ENCODE measurements around the gene MEOX2. TPM values are rescaled to one million over a fixed set of nuclear protein-coding genes. Genes with fewer than 3 reads are reported as not detected.

The MEOX2 gene
- total RNA-seq, 1 experiment from 2014 or later = 1.2 TPM

DNA sequence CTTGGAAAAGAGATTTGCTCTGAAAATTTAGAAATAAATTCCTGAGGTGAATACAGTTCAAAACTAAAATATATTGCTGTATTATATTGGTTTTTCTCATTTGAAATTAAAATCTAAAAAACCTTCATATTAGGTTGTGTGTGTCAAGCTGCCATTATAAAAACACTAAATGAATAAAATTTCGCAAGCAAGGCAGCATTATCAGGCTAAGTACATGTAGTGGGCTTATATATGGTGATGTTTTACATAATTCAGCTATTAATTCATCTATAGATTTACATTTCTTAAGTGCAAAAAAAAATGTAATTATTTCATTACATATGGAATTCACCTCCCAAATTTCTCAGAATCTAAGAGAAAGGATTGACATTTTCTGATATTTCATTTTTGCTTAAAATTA is 5.3 kb downstream of the MEOX2 start:
- DNase-seq (ENCODE audit: low read depth) = no peak

DNA sequence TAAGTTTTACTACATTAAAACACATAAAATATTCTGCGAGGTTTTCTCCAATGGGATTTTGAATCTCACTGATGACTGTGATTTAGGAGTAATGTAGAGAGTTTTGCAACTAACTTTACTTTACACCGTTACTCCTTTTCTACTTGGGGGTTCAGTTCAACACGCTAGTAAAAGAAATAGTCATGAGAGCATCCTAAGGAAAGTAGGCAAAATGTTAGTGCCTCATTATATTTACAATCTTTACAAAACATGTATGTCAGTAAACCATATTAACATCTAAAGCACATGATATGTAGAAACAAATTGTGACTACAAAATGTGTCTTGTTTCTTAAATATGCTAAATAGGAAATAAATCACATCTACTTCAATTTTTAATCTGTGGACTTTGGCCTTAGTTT is 6.0 kb downstream of the MEOX2 start:
- no peak for DNase-seq (ENCODE audit: low read depth)

DNA sequence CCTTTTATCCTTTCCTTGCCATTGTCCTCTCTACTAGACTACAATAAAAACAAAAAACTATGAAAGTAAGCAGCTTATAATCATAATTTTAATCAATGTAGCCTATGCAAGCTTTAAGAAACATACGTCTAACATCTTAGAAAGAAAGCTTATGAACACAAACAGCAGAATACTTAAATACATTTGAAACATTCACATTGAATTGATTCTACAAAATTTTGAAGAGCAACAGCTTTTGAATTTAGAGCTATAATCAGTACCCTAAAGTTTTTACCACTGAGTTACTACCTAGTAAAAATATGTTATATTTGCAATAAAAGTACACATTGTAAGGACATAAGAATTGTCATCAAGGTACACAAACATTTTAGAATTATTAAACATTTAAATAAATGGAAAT is 7.2 kb downstream of the MEOX2 start:
- DNase-seq (ENCODE audit: low read depth) = no peak

DNA sequence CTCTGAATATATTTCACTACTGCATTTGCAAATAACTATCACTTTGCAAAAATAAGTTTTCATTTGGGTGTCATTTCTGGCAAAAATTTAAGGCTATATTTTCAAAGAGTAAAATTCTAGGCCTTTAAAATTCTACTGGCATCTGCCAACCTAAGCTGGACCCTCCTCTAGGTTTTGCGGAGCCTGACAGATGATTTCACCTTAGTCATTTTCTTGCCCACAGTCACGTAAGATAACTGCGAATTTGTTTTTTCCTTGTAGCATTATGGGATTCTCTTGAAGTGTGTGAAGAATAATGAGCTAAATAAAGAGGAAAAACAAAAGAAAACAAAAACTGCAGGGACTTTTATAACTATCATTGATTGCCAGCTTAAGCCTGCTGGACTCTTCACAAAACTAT is 7.8 kb downstream of the MEOX2 start:
- no peak for DNase-seq (ENCODE audit: low read depth)

DNA sequence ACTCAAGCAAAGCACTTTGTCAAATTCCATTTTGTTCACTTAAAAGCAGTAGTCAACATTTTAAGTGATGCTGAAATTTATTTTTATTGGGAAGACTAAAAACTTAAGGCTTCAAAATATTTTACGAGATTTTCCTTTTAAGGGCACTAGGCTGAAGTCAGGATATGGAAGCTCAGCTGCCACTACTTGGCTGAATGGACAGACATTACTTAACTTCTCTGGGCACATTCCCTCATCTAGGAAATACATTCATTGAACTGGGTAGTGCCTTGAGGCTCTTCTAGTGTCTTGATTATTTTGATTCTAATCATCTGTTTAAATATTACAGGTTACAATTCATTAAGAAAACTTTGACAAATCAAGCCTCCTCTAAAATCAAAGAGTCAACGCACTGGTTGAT is 11.1 kb downstream of the MEOX2 start:
- no peak for DNase-seq (ENCODE audit: low read depth)

DNA sequence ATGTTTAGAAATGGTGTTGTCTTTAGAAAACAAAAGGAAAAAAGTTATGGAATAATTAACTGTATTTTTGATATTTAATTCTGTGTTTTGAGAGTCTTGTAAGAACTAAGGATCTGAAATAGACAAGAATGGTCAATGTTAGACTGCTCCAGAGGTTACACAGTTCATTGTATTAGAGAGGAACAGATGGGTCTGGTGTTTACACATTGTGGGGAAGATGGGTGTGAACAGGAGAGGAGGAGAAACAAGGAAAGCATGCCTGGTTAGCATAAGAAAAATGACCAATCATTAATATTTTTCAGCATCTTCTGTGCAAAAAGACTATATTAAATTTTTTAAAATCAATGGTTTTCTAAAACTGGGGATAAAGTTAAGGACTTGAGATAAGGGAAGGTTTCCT is 11.9 kb downstream of the MEOX2 start:
- DNase-seq (ENCODE audit: low read depth) = no peak

DNA sequence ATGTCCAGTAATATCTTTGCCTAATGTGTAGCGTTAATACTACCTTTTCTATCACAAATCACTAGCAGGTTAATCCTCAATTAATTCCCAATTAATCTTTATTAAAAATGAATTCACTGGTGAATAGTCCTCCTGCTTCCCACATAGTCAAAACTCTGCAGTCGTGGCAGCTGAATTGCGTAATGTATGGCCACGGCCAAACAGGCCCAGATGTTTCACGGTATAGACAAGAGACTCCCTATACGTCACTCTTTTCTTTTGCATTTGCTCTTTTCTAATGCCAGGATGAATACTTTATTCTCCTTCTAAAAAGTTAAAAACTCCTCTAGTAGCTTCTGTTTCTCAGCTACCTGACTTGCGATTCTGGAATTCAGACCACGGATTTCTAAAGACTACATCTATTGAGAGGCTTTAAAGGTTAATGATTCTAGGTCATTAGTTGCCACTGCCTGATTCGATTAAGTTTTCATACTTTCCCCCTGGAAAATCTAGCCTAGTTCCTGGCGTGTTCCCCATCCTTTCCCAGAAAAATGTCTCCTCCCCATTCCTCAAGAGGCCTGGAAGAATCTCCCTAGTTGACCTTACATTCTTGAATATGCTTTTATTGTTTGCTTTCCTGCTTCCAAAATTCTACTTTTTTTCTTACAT is 16.9 kb downstream of the MEOX2 start:
- DNase-seq (ENCODE audit: low read depth) = no peak

DNA sequence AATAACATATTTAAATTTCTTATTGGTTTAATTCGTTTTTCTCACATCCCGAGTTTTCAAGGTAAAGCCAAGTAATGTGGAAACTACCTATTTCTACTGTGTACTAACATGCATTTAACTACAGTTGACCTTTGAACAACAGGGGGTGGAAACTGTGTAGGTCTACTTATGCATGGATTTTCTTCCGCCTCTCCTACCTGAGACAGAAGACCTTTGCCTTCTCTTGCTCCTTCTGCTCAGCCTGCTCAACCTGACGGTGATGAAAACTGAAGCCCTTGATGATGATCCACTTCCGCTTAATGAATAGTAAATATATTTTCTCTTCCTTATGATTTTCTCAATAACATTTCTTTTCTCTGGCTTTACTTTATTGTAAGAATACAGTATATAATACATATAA is 18.5 kb downstream of the MEOX2 start:
- DNase-seq (ENCODE audit: low read depth) = no peak

DNA sequence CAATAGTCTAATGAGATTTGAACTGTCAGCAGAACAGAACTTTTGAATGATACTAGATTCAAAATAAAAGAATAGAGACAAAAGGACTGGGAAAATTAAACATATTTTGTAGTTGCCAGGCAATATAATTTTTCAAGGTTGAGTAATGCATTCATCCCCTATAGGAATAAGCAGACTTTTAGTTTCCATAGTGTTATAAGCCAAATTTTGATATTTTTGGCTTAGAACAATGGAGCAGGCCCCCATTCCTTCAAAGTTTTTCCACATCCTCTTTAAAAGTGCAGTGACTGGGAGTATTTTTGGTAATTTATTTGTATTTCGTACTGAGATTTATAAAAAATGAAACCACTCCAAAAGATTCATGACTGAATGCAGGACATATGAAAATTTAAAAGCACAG is 24.0 kb downstream of the MEOX2 start:
- no peak for DNase-seq (ENCODE audit: low read depth)

DNA sequence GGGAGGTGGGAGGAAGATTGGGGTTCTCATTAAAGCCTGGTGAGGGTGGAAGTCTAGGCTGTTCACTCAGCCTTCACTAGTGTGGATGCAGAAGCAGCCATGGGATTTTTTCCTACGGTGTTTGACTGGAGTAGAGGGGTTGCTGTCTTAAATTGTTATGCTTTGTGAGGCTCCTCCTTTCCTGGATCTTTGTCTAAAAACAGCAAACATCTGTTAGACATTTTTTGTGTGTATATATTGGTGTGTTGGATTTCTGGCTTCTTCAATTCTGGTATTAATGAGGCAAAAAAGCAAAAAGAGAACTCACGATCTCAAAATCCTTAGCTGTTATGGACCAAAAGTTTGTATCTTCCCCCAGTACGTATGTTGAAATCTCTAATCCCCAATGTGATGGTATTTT is 28.2 kb downstream of the MEOX2 start:
- no peak for DNase-seq (ENCODE audit: low read depth)

DNA sequence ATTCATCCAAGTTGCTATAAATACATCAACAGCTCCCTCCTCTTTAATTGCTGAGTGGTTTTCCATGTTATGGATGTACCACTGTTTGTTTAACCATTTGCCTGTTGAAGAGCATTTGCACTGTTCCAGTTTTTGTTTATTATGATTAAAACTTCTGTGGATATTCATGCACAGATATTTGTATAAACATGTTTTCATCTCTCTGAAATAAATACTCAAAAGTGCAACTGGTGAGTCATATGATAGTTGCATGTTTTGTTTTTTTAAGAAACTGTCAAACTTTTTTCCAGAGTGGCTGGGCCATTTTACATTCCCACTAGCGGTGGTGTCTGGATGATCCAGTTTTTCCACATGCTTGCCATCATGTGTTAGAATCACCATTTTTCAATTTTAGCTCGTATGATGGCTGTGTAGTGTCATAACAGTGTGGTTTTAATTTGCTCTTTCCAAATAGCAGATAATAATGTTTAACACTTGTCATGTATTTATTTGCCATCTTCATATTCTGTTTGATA is 33.6 kb downstream of the MEOX2 start:
- peak; percentile 9 for DNase-seq (ENCODE audit: low read depth)

DNA sequence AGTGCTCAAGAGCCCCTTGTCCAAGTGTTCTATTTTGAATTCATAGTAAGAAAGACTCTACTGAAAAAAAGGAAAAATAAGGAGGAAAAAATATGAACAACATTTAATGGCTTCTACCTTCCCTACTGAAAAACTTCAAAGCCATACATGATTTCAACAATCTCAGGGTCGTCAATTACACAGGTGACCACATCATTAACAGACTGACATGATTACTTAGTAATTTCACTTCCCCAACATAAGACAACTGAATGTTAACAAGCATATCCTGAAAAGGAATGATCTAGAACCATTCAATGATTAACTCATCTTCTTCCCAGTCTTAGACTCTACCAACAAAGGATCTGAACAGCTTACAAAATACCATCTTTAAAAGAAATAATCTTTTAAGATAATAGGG is 34.8 kb downstream of the MEOX2 start:
- DNase-seq (ENCODE audit: low read depth) = no peak

DNA sequence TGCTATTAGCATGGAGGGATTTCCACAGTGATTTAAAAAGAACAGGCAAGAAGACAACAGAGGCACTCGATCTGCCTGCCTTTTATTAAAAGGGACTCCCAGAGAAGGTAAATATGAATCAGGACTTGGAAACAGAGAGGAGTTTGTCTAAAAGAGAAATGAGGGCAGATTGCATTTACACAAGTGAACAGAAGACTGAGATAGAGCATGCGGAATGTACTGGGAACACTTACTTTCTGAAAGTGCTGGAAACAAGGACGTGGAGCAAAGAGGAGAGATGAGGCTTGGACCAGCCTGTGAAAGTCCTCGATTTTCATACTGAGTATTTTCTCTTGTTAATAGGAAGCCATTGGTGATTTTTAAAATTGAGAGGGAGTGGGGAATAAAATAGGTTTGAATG is 35.7 kb downstream of the MEOX2 start:
- DNase-seq (ENCODE audit: low read depth) = no peak

DNA sequence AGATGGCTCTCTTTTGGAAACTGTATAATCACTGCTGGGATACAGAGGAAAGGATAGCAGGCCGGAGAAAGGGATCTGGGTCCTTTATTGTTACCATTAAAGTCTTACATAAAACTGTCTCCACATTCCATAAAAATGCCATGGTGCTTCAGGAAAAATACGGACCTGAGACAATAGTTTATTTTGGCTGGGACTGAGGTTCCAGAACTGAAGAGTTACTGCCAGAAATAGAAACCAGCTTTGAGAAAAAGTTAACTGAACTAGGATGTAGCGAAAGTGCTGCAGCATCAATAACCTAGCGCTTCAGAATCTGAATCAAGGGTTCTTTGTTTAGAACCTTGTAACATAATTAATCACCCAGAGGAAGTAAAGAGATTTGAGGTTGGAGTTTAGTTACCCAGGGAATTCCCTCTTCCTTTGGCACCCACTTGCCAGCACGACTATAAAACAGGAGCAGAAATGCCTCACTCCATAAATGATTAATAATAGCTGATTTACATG is 38.0 kb downstream of the MEOX2 start:
- DNase-seq (ENCODE audit: low read depth) = peak; percentile 21

DNA sequence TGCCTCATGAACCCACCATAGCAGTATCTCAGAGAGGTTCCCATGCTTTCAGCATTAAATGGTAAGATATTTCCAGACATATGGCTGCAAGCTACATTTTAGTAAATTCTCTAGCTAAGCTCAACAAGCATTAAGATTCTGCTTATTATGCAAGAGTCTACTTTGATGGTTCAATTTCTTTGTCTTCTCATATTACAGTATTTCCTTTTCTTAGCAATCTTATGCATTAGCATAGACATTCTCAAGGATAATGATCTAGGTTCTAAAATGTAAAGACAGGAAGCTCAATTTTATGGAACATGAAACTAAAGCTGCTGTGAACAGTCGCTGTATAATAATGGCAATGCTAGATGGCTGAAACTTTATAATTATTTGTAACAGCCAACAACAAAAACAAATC is 39.2 kb downstream of the MEOX2 start:
- DNase-seq (ENCODE audit: low read depth) = no peak

DNA sequence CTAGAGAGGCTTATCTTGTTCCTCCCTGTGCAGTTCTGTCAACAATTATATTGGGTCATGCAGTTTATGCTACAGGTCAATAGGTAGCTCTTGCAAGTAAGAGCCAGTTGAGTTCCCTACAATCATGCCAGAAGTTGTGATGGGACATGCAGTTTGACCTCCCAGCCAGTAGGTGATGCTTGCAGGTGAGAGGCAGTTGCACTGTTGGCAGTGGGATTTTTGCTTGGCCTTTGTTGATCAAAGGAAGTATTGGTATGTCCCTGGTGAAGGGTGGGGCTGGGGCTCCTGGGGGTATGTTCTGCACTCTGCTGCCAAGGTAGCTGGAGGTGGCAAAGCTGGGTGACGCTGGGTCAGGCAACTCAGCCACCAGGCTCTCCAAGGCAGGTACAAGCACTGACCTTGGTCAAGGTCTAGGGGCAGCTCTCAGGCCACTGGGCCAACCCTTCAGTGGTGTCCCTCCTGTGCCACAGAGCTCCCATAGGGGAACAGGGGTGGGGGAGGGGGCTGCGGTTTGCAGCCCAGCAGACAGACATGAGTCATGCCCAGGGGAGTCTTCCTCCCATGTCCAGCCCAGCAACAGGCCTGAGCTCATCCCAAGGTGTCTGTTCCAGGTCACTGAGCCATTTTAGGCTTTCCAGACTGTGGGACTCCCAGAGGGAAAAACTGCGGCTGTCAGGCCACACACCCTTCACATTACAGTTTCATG is 43.3 kb downstream of the MEOX2 start:
- DNase-seq (ENCODE audit: low read depth) = no peak

DNA sequence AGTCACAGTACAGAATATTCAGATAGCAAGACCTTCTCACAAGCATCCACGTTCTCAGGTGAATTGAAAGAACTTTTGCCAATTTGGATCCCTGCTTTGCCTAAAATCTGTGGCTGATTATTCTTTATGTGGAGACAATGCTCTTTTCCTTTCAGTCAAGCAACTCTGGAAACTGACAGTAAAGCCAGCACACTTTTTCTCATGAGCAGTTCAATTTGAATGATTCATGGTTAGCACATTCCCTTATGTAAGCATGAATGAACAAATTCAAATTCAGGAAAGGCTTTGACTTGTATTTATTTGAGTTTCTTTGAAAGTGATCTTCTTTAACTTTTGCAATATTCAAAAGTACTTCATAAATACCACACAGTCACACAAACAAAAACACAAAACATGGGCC is 57.6 kb downstream of the MEOX2 start:
- DNase-seq (ENCODE audit: low read depth) = no peak

DNA sequence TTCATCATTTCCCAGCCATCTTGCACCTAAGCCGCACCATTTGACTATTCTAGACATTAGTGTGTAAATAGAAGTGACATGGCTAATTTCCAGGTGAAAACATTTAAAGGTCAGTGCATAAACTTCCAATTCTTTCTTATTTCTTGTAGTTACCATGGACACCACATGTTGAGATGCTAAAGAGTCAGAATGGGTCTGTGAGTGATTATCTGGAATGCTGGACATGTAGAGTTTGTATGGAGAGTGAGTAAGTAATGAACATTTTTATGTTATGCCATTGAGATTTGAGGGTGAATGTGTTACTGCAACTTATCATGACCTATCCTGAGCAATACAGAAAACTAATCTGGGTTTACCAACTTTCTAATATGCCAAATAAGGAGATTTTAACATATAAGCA is 60.4 kb downstream of the MEOX2 start:
- DNase-seq (ENCODE audit: low read depth) = no peak

DNA sequence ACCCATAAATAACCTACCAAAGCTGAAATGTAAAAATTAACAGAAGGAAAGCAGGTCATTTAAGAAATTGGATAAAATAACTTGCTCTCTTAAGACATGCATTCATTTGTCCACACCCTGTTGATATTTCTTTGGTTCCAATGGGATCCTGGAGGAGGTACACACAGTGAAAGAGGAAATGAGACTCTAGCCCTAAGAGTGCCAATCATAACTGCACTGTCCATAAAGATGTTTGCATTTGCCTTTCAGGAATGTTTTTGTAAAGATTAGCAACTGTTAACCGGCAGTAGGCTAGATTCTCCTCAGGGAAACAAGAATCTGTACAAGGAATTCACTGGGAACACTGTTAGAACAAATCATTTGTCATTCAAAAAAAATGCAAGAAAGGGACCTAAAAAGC is 61.0 kb downstream of the MEOX2 start:
- DNase-seq (ENCODE audit: low read depth) = no peak

DNA sequence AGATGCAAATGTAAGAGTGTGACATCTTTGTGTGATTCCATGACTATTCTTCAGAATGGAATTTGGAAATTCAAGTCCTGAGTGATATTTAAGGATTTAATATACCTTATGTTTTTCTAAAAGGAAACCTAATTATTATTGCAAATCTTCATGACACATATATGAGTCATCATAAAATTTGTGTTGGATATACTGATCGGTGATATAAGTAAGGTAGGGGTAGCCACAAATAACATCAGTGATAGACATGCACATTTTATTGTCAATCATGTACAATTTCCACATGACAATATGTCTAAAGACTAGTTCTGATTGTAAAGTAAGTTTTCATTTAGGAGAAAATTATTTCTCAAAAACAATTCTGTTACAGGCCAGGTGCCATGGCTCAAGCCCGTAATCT is 65.0 kb downstream of the MEOX2 start:
- DNase-seq (ENCODE audit: low read depth) = no peak

DNA sequence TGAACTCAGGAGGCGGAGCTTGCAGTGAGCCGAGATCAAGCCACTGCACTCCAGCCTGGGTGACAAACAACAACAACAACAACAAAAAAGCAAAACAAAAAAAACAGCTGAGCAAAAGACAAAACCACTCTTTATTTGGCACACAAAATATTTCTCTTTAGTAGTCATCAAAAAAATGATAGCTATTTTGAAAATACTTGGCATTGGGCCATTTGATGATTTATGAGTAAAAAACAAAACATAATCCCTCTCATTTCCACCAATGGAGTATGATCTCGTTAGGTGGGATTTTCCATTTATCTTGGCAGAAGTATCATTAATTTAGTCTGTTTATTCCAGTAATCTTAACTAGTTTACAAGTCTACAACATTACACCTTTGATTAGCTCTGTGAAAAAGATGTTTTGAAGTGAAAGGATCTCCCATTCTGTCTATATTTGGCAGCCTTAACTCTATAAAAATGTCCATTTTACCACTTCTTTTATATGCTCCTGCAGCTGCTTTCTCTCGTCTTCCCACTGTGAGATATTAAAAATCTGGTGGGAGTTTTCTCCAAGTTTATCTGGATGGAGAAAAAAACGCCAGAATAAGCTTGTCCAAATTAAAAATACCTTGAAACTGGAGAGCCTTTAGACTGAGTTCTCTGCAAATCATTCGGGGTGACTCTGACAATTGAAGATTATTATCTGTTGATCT is 65.8 kb downstream of the MEOX2 start:
- DNase-seq (ENCODE audit: low read depth) = no peak

DNA sequence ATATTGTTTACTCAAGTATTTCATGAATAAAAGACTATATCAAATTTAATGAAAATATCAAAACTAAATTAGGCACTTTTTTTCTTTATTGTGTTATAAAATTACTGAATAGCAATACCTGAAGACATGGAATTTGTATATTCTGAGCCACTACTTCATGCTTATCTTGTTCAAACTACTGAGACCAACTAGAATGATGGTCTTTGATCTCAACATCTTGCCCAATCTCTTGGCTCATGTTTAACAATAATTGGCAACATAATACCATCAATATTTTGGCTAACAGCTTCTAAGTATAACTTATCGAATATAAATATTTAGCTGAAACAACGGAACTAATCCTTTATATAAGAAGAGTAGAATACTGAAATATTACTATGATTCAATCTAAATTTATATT is 68.2 kb downstream of the MEOX2 start:
- no peak for DNase-seq (ENCODE audit: low read depth)

DNA sequence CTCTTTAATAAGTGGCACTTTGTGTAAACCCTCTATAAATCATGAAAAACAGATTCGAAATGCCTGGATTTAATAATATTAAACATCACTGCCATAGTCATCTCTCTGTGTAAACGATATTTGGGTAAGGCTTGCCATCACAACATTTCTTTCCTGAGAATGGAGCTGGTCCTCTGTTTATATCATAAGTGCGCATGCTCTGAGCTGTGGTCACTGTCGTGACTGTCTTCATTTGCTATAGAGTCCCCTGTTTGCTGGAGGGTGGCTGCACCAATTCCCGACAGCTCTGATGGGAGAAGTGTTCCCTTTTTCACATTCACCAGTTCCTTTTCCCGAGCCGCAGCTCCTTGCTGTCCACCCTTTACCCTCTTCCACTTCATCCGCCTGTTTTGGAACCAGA is 74.3 kb downstream of the MEOX2 start:
- no peak for DNase-seq (ENCODE audit: low read depth)
